IMR-90 (cell line): ENCODE data around the gene CCNC. TPM values are rescaled to one million over a fixed set of nuclear protein-coding genes. Genes with fewer than 3 reads are reported as not detected.

Experiments
- ATAC-seq: fragments of 200-7000 bp; cut with Tn5 transposase; 2 replicates; pipeline ENCODE4 v1.9.1; 2020; ENCODE audit warnings: low read depth, mild to moderate bottlenecking, moderate library complexity
- BruUV-seq: library from RNA; stranded (reverse); fragments of 400-500 nt; replicated peaks from 2 replicates; lab custom pipeline; 2021; lab: Mats Ljungman, UMichigan
- CTCF ChIA-PET: fragments of 300-600 bp; formaldehyde crosslinking; extraction: SDS; loops from one replicate; lab custom pipeline; 2021; ENCODE audit warnings: antibody characterized with exemption; lab: Yijun Ruan, JAX
- POLR2A ChIA-PET: fragments of 300-600 bp; sonication (Branson Sonifier 250); formaldehyde crosslinking; loops from one replicate; lab custom pipeline; 2022; ENCODE audit warnings: antibody characterized with exemption; ENCODE audit not compliant: unreplicated experiment; lab: Charles Lee
- DNase-seq: peaks from one replicate; pipeline ENCODE4 v3.0.0; 2013
- H2AFZ ChIP-seq: replicated peaks from 2 replicates; pipeline ENCODE3; 2013; ENCODE audit warnings: low read length, mild to moderate bottlenecking; ENCODE audit not compliant: poor library complexity
- H2AK5ac ChIP-seq: 2 replicates; pipeline ENCODE4 v1.6.1; 2013; ENCODE audit warnings: low read depth, low read length, inconsistent platforms
- H2AK9ac ChIP-seq: replicated peaks from 2 replicates; pipeline ENCODE3; 2013; ENCODE audit warnings: mild to moderate bottlenecking, low read depth, low read length, moderate library complexity; ENCODE audit not compliant: poor library complexity
- H2BK120ac ChIP-seq: 2 replicates; pipeline ENCODE4 v1.6.1; 2013; ENCODE audit warnings: low read depth, low read length, inconsistent platforms
- H2BK15ac ChIP-seq: 3 replicates; pipeline ENCODE4 v1.6.1; 2013; ENCODE audit warnings: low read depth, low read length, inconsistent platforms
- H2BK20ac ChIP-seq: 2 replicates; pipeline ENCODE4 v1.6.1; 2013; ENCODE audit warnings: low read depth, mild to moderate bottlenecking, inconsistent platforms, low read length, moderate library complexity
- H2BK5ac ChIP-seq: 2 replicates; pipeline ENCODE4 v1.6.1; 2013; ENCODE audit warnings: mild to moderate bottlenecking, low read depth, low read length, inconsistent platforms; ENCODE audit not compliant: poor library complexity, severe bottlenecking
- H3K14ac ChIP-seq: replicated peaks from 2 replicates; pipeline ENCODE4 v1.6.1; 2013; ENCODE audit warnings: low read depth, low read length, inconsistent platforms
- H3K18ac ChIP-seq: 2 replicates; pipeline ENCODE4 v1.6.1; 2013; ENCODE audit warnings: low read depth, low read length, control low read depth
- H3K23ac ChIP-seq: 2 replicates; pipeline ENCODE4 v1.6.1; 2013; ENCODE audit warnings: low read depth, low read length, inconsistent platforms
- H3K27ac ChIP-seq: 2 replicates; pipeline ENCODE4 v1.5.1; 2013; ENCODE audit warnings: mild to moderate bottlenecking, control low read depth, low read length; ENCODE audit not compliant: insufficient read depth
- H3K27me3 ChIP-seq: 2 replicates; pipeline ENCODE4 v1.6.1; 2013; ENCODE audit warnings: low read length; ENCODE audit not compliant: control insufficient read depth, insufficient read depth
- H3K36me3 ChIP-seq: 2 replicates; pipeline ENCODE4 v1.6.1; 2013; ENCODE audit warnings: low read length, mixed read lengths; ENCODE audit not compliant: control insufficient read depth, insufficient read depth
- H3K4ac ChIP-seq: 2 replicates; pipeline ENCODE4 v1.6.1; 2013; ENCODE audit warnings: low read depth, low read length, inconsistent platforms
- H3K4me1 ChIP-seq: 2 replicates; pipeline ENCODE4 v1.6.1; 2013; ENCODE audit warnings: low read length, mixed read lengths; ENCODE audit not compliant: control insufficient read depth, insufficient read depth
- H3K4me2 ChIP-seq: 2 replicates; pipeline ENCODE4 v1.6.1; 2013; ENCODE audit warnings: low read depth, mild to moderate bottlenecking, control low read depth, low read length, moderate library complexity
- H3K4me3 ChIP-seq: 2 replicates; pipeline ENCODE4 v1.5.1; 2013; ENCODE audit warnings: low read depth, mild to moderate bottlenecking, control low read depth, low read length, moderate library complexity; ENCODE audit not compliant: insufficient read depth
- H3K56ac ChIP-seq: 2 replicates; pipeline ENCODE4 v1.6.1; 2013; ENCODE audit warnings: low read length, inconsistent platforms; ENCODE audit not compliant: insufficient read depth; ENCODE audit errors: extremely low read depth
- H3K79me1 ChIP-seq, 2 experiments: 2 replicates each; pipeline ENCODE4 v1.6.1; 2013; ENCODE audit warnings: low read length in 2 of 2, inconsistent platforms in 1 of 2, low read depth in 1 of 2
- H3K9ac ChIP-seq: 2 replicates; pipeline ENCODE4 v1.6.1; 2013; ENCODE audit warnings: low read depth, low read length, control low read depth
- H3K9me1 ChIP-seq: 2 replicates; pipeline ENCODE4 v1.6.1; 2013; ENCODE audit warnings: low read length, inconsistent platforms; ENCODE audit not compliant: insufficient read depth
- H3K9me3 ChIP-seq: 2 replicates; pipeline ENCODE4 v1.6.1; 2013; ENCODE audit warnings: low read length; ENCODE audit not compliant: control insufficient read depth, insufficient read depth
- H4K20me1 ChIP-seq: 2 replicates; pipeline ENCODE4 v1.6.1; 2013; ENCODE audit warnings: low read length, inconsistent platforms; ENCODE audit not compliant: insufficient read depth
- H4K5ac ChIP-seq: 2 replicates; pipeline ENCODE4 v1.6.1; 2013; ENCODE audit warnings: mild to moderate bottlenecking, low read depth, low read length, control low read depth
- H4K8ac ChIP-seq, 2 experiments: 2 replicates each; pipeline ENCODE4 v1.6.1; 2013; ENCODE audit warnings: low read depth in 2 of 2, low read length in 2 of 2, control low read depth in 1 of 2, inconsistent platforms in 1 of 2
- H4K91ac ChIP-seq: 2 replicates; pipeline ENCODE4 v1.6.1; 2013; ENCODE audit warnings: low read depth, low read length, inconsistent platforms; ENCODE audit not compliant: insufficient read depth
- MAZ ChIP-seq: IDR thresholded peaks from 2 replicates; pipeline ENCODE4 v1.6.1; 2012; ENCODE audit warnings: low read depth, mild to moderate bottlenecking, low read length, improper control_type of control experiment, moderate library complexity, borderline replicate concordance
- RFX5 ChIP-seq: IDR thresholded peaks from 2 replicates; pipeline ENCODE4 v1.8.0; 2012; ENCODE audit warnings: low read depth, mild to moderate bottlenecking, low read length, moderate library complexity
- WGBS, 2 experiments: methylation state at CpG; one replicate each; pipeline versions ENCODE4 v1.1.5 to v1.1.7; 2013; ENCODE audit warnings: missing lambda C conversion rate in 2 of 2; ENCODE audit not compliant: insufficient read length in 1 of 2; ENCODE audit errors: extremely low coverage in 2 of 2; 5-methylcytosine and 5-hydroxymethylcytosine counted together
- dilution Hi-C: fragments of 300-500 bp; cut with HindIII; formaldehyde crosslinking; loops from one replicate; pipeline ENCODE4 v1.14.3; 2018; ENCODE audit warnings: low sequenced_read_pairs; ENCODE audit not compliant: unreplicated experiment
- in situ Hi-C: fragments of 300-500 bp; cut with MboI; formaldehyde crosslinking; loops from 3 replicates; pipeline ENCODE4 v1.14.3; 2019; ENCODE audit warnings: low sequenced_read_pairs, inconsistent platforms, mixed read lengths
- intact Hi-C: fragments of 100-400 bp; cut with micrococcal nuclease; formaldehyde crosslinking; loops from 2 replicates; pipeline ENCODE4 v1.10.0; 2022
- polyA plus RNA-seq, 3 experiments: library from polyadenylated mRNA; depleted of rRNA; stranded (reverse); fragments of >200 nt; gene quantifications; 2 replicates each; pipeline ENCODE4 v1.2.3, GENCODE V29; 2012; ENCODE audit warnings: low replicate concordance in 1 of 3
- total RNA-seq: library from RNA; depleted of rRNA; stranded (reverse); fragments of >200 nt; gene quantifications from 2 replicates; pipeline ENCODE4 v1.2.3, GENCODE V29; 2012
- TF ChIP-seq, protein P1 (sequence below): conservative IDR thresholded peaks from 2 replicates; pipeline ENCODE4 v1.5.1; 2012; ENCODE audit warnings: mild to moderate bottlenecking, low read depth, low read length, improper control_type of control experiment

Gene CCNC
- total and polyA plus RNA-seq, 2 of the 4 experiments (the other 2 are of a cell fraction), result 30.1 to 95.7 TPM

DNA sequence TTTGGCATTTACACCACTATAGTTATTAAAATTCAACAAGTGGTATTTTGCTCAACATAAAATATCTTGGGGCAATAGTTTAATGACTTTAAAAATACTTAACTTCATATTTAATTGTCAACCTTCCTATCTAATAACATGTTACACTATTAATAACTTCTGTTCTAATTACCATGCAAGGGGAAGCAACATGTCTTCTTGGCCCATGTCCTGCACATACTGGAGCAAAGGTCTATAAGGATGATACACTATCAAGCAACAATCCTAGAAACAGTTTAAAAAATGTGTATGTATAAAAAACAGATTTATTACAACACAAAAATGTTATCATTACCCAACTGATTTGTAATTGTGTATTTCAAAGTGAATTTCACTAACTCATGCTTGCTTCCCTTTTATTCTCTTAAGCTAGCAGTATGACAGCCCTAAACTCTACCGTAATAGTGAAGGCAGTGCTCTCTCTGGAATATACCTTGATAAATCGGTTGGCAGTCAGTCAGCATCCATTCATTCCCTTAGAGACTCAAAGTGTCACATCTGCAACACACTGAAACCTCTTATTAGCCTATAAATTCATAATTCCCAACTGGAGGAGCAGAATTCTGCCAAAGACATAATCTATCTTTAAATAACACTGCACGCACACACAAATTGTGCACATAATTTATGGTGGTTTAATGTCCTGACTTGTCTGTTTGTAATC lies 18.3 kb downstream of the CCNC start:
- H3K23ac ChIP-seq, result no peak overlapping the region
- no TSS peak for BruUV-seq
- no peak overlapping the region for H4K8ac ChIP-seq
- POLR2A ChIA-PET, result no interaction called here
- no peaks in the 10 kb centered on the region for H4K20me1 ChIP-seq
- H3K4me2 ChIP-seq, result no peak overlapping the region
- no peaks in the 10 kb centered on the region for H3K9me3 ChIP-seq
- no peak overlapping the region for H3K9ac ChIP-seq
- dilution Hi-C loops (no loop called here), in situ Hi-C loops (no loop called here), intact Hi-C loops (loop anchor here (10.0 kb wide), 1 partner anchor 145 kb away; no protein-coding TSS in a partner anchor)
- H3K36me3 ChIP-seq, result peaks cover 13% of the 10 kb centered on the region
- CTCF ChIA-PET, result no interaction called here
- H4K91ac ChIP-seq, result no peak overlapping the region
- H2BK20ac ChIP-seq, result no peak overlapping the region
- H3K4me3 ChIP-seq, result no peak overlapping the region
- H3K18ac ChIP-seq, result no peak overlapping the region
- H2AK9ac ChIP-seq, result no peak overlapping the region
- TF ChIP-seq, protein P1, sequence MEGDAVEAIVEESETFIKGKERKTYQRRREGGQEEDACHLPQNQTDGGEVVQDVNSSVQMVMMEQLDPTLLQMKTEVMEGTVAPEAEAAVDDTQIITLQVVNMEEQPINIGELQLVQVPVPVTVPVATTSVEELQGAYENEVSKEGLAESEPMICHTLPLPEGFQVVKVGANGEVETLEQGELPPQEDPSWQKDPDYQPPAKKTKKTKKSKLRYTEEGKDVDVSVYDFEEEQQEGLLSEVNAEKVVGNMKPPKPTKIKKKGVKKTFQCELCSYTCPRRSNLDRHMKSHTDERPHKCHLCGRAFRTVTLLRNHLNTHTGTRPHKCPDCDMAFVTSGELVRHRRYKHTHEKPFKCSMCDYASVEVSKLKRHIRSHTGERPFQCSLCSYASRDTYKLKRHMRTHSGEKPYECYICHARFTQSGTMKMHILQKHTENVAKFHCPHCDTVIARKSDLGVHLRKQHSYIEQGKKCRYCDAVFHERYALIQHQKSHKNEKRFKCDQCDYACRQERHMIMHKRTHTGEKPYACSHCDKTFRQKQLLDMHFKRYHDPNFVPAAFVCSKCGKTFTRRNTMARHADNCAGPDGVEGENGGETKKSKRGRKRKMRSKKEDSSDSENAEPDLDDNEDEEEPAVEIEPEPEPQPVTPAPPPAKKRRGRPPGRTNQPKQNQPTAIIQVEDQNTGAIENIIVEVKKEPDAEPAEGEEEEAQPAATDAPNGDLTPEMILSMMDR, result no peak
- no peak for TF ChIP-seq MAZ
- TF ChIP-seq RFX5, result no peak
- H4K5ac ChIP-seq, result no peak overlapping the region
- H2BK15ac ChIP-seq, result no peak overlapping the region
- H2AK5ac ChIP-seq, result no peak overlapping the region
- H3K4me1 ChIP-seq, result no peaks in the 10 kb centered on the region
- H3K79me1 ChIP-seq, result peaks cover 5 to 10% of the 10 kb centered on the region in 2 experiments; a peak in 3 of 4 replicates
- H3K56ac ChIP-seq, result no peak overlapping the region
- WGBS, 2 experiments, result 100% methylated on average over 2 of the region's 3 CpGs; no CpG with 5 or more reads in 1 of the 2 experiments
- H3K27ac ChIP-seq, result no peak overlapping the region
- no peak overlapping the region for H3K14ac ChIP-seq
- H3K4ac ChIP-seq, result no peak overlapping the region
- no peak for ATAC-seq
- no peaks in the 10 kb centered on the region for H3K27me3 ChIP-seq
- no peaks in the 10 kb centered on the region for H3K9me1 ChIP-seq
- no peak overlapping the region for H2BK5ac ChIP-seq
- H2AFZ ChIP-seq, result no peak overlapping the region
- H2BK120ac ChIP-seq, result no peak overlapping the region
- DNase-seq, result no peak
